Kidney (tissue), 14 donors: Measurements from ENCODE around the gene TRIM8. TPM values are rescaled to one million over a fixed set of nuclear protein-coding genes. Genes with fewer than 3 reads are reported as not detected.
A peak's percentile ranks its signal among the peaks of the same experiment; 100 is the strongest.

ENCODE experiments used
- DNase-seq, 5 donors: peaks; one replicate each; pipeline ENCODE4 v3.0.0-alpha.2; 2013 to 2020
- FAIRE-seq: peaks from 2 replicates; lab custom pipeline; 2012; peaks lifted over from hg19 to GRCh38; lab: Jason Lieb, UNC
- H3K27ac ChIP-seq, 2 donors: one replicate each; pipeline ENCODE4 v1.7.0; 2013; ENCODE audit warnings: low read depth in 2 of 2, low read length in 2 of 2, inconsistent platforms in 1 of 2
- H3K27me3 ChIP-seq: one replicate; pipeline ENCODE4 v1.7.1; 2013; ENCODE audit warnings: low read length, inconsistent platforms; ENCODE audit not compliant: control insufficient read depth, insufficient read depth
- H3K36me3 ChIP-seq, 3 donors: one replicate each; pipeline versions ENCODE4 v1.7.0 to v1.7.1; 2013; ENCODE audit warnings: low read length in 3 of 3, control low read depth in 1 of 3, inconsistent platforms in 1 of 3; ENCODE audit not compliant: insufficient read depth in 3 of 3, control insufficient read depth in 2 of 3
- H3K4me1 ChIP-seq, 3 donors: one replicate each; pipeline versions ENCODE4 v1.7.0 to v1.7.1; 2013; ENCODE audit warnings: low read length in 3 of 3, inconsistent platforms in 1 of 3, low read depth in 1 of 3; ENCODE audit not compliant: control insufficient read depth in 2 of 3, insufficient read depth in 2 of 3
- H3K4me3 ChIP-seq, 3 donors: one replicate each; pipeline versions ENCODE4 v1.7.0 to v1.8.1; 2013; ENCODE audit warnings: low read length in 3 of 3, control low read depth in 1 of 3, inconsistent platforms in 1 of 3
- H3K9ac ChIP-seq, 3 donors: one replicate each; pipeline versions ENCODE4 v1.7.0 to v1.7.1; 2013; ENCODE audit warnings: low read length in 3 of 3, control low read depth in 1 of 3, inconsistent platforms in 1 of 3
- H3K9me3 ChIP-seq, 3 donors: one replicate each; pipeline versions ENCODE4 v1.7.0 to v1.7.1; 2013; ENCODE audit warnings: low read length in 3 of 3, control low read depth in 1 of 3, inconsistent platforms in 1 of 3; ENCODE audit not compliant: control insufficient read depth in 2 of 3, insufficient read depth in 1 of 3
- intact Hi-C: fragments of 100-400 bp; cut with DNase I; formaldehyde crosslinking; loops from one replicate; pipeline ENCODE4 v1.11.1; 2022
- polyA plus RNA-seq: library from polyadenylated mRNA; stranded (reverse); fragments of 350-450 nt; fragmentation: Illumina TruSeq; extraction: RNeasy Lipid Tissue Mini Kit (QIAGEN cat#74804); gene quantifications from one replicate; pipeline ENCODE4 v1.2.3, GENCODE V29; 2014; ENCODE audit warnings: low read depth, low replicate concordance; ENCODE audit not compliant: insufficient read depth
- total RNA-seq: library from RNA; stranded (reverse); fragmentation: NEBNext Ultra II Directional; extraction: Animal tissue kit (Norgen Biotek cat#: 25700); gene quantifications from one replicate; pipeline ENCODE4 v1.2.1, GENCODE V29; 2021
- TF ChIP-seq, protein P1 (sequence below): IDR thresholded peaks from 3 replicates; pipeline ENCODE4 v1.5.1; 2012; ENCODE audit warnings: mild to moderate bottlenecking, moderate library complexity, borderline replicate concordance; ENCODE audit not compliant: insufficient read depth; ENCODE audit errors: extremely low read depth
- donor health status: control.
- donor health status: control.
- donor health status: control.
- donor health status: control.
- donor health status: control.
- donor health status: DM: yes; HTN: yes; CAD: no.
- donor health status: Normal renal cell carcinoma (clear cell type).

TRIM8 gene
- total and polyA plus RNA-seq, 2 donors from 2014 or later = 160 to 198 TPM

DNA sequence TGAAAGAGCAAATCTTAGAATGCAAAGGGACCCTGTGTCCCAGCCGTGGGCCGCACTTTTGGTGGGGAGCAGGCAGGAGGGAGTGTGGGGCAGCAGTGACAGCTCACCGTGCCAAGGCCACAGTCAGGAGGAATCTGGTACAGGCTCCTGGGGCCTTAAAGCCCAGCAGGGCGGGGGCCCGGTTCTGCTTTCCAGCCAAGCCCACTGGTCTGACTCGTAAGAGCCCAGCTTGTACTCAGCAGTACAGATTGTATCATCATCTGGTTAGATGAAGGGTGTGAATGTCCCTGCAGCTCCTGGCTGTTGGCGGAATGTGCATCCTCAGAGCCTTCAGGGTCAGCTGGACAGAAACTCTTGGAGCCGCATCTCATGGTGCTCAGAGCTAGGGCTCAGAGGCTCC, 30.5 kb upstream of the TRIM8 start:
- no peak overlapping the region for H3K9ac ChIP-seq
- no peak overlapping the region for H3K4me3 ChIP-seq
- no peaks in the 10 kb centered on the region for H3K9me3 ChIP-seq
- peak in 1 of 5 donors; percentile 36 for DNase-seq
- H3K4me1 ChIP-seq = peaks cover 6 to 27% (median 26%) of the 10 kb centered on the region in 3 donors
- no peaks in the 10 kb centered on the region for H3K27me3 ChIP-seq
- H3K36me3 ChIP-seq = peaks cover 0 to 14% (median 2%) of the 10 kb centered on the region in 3 donors
- peak overlapping the region in 1 of 2 donors; percentile 16 for H3K27ac ChIP-seq
- intact Hi-C loops = no loop called here
- TF ChIP-seq, protein P1, sequence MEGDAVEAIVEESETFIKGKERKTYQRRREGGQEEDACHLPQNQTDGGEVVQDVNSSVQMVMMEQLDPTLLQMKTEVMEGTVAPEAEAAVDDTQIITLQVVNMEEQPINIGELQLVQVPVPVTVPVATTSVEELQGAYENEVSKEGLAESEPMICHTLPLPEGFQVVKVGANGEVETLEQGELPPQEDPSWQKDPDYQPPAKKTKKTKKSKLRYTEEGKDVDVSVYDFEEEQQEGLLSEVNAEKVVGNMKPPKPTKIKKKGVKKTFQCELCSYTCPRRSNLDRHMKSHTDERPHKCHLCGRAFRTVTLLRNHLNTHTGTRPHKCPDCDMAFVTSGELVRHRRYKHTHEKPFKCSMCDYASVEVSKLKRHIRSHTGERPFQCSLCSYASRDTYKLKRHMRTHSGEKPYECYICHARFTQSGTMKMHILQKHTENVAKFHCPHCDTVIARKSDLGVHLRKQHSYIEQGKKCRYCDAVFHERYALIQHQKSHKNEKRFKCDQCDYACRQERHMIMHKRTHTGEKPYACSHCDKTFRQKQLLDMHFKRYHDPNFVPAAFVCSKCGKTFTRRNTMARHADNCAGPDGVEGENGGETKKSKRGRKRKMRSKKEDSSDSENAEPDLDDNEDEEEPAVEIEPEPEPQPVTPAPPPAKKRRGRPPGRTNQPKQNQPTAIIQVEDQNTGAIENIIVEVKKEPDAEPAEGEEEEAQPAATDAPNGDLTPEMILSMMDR = no peak
- no peak for FAIRE-seq

DNA sequence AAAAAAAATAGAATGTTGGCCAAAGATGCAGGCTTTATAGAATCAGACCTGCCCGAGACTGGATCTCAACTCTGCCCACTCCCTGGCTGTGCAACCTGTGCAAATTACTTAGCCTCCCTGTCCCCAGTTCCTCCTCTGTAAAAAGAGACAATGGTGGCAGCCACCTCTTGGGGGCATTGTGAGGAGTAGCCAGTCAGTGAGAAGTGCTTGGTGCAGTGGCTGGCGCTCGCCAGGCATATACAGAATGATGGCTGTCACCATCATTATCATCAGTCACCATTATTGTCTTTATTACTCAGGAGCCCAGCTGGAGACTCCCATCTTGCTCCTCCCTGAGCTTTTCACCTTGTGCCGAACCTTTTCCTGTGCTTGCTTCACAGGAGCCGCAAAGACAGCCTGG, 29.4 kb upstream of the TRIM8 start:
- Histone ChIP-seq H3K27ac (no peak overlapping the region), H3K9ac (no peak overlapping the region), H3K9me3 (no peaks in the 10 kb centered on the region), H3K36me3 (peaks cover 0 to 17% (median 2%) of the 10 kb centered on the region in 3 donors), H3K4me1 (peaks cover 6 to 27% (median 26%) of the 10 kb centered on the region in 3 donors), H3K4me3 (no peak overlapping the region), H3K27me3 (no peaks in the 10 kb centered on the region)
- FAIRE-seq (no peak), DNase-seq (no peak)
- intact Hi-C loops = no loop called here
- TF ChIP-seq, protein P1 = no peak

DNA sequence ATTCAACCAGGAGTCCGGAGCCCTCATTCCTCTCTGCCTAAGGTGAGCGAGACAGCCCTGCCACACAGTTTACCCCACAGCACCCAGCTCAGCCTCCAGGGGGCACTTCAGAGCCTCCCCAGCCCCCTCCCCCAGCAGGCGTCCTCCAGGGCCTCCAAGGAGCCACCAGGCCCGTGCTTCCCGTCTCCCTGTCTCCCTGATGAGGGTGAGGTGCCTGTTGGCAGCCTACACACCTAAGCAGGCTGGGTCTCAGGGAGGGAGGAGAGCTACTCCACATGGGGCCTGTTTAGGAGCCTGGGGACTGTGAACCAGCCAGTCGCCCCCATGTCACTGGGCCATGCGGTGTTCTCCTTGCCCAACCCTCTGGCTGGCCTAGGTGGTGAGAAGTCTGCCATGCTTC, 28.9 kb upstream of the TRIM8 start:
- H3K4me3 ChIP-seq = no peak overlapping the region
- FAIRE-seq (no peak), DNase-seq (peak in 1 of 5 donors; percentile 55)
- H3K27ac ChIP-seq = no peak overlapping the region
- peaks cover 0 to 17% (median 2%) of the 10 kb centered on the region in 3 donors for H3K36me3 ChIP-seq
- no peaks in the 10 kb centered on the region for H3K9me3 ChIP-seq
- H3K9ac ChIP-seq = no peak overlapping the region
- intact Hi-C loops = no loop called here
- TF ChIP-seq, protein P1 = no peak
- peaks cover 6 to 30% (median 26%) of the 10 kb centered on the region in 3 donors for H3K4me1 ChIP-seq
- no peaks in the 10 kb centered on the region for H3K27me3 ChIP-seq
